Right lobe of liver (tissue), 4 donors: ENCODE measurements around the gene FTO.

Experiments used
- POLR2A ChIP-seq: fragments of 450-650 bp; IDR thresholded peaks from one replicate; pipeline ENCODE4 v1.6.1; 2017; ENCODE audit warnings: antibody characterized with exemption, mild to moderate bottlenecking
- TF ChIP-seq, protein P1 (sequence below), 4 donors: fragments of 200-600 bp in 3 of 4; fragments of 450-650 bp in 1 of 4; IDR thresholded peaks; one replicate each; pipeline versions ENCODE4 v1.5.1 to v1.8.0; 2016 to 2022; ENCODE audit warnings: antibody characterized with exemption in 4 of 4, mild to moderate bottlenecking in 2 of 4
- donor health status: DM: no; HTN: no; CAD: no.
- donor health status: DM: no; HTN: no; CAD: no.
- donor health status: DM: no; HTN: yes; CAD: no.

DNA sequence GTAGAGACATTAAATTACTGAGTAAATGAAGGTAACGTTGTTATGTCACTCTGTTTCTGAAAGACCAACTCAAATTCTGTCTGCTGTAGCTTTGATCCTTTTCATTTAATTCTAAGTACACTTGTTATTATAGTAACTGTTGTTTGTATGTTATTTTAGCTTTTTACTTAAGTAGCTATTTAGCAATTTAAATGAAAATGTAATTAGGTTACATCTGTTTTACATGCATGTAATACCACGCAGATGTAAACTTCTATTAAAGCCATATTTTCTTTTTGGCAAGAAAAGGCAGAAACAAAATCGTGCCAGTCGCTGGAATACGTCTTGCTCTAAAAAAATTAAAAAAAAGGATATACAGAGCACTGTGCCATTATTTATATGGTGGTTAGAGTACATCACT lies 282.8 kb downstream of the FTO start:
- TF ChIP-seq, protein P1, sequence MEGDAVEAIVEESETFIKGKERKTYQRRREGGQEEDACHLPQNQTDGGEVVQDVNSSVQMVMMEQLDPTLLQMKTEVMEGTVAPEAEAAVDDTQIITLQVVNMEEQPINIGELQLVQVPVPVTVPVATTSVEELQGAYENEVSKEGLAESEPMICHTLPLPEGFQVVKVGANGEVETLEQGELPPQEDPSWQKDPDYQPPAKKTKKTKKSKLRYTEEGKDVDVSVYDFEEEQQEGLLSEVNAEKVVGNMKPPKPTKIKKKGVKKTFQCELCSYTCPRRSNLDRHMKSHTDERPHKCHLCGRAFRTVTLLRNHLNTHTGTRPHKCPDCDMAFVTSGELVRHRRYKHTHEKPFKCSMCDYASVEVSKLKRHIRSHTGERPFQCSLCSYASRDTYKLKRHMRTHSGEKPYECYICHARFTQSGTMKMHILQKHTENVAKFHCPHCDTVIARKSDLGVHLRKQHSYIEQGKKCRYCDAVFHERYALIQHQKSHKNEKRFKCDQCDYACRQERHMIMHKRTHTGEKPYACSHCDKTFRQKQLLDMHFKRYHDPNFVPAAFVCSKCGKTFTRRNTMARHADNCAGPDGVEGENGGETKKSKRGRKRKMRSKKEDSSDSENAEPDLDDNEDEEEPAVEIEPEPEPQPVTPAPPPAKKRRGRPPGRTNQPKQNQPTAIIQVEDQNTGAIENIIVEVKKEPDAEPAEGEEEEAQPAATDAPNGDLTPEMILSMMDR (IDR thresholded peaks at IDR 0.05), result no peak
- TF ChIP-seq POLR2A, result no peak
